HCT116 (cell line): ENCODE data around the gene DIP2A.

Experiments used
- CTCF ChIP-seq, 3 experiments: fragments of 200-600 bp in 1 of 3; sonication (generic) in 1 of 3; IDR thresholded peaks in 2 of 3; conservative IDR thresholded peaks in 1 of 3; 2 replicates each; pipeline ENCODE4 v1.5.1; 2012 to 2017; ENCODE audit warnings: low read depth in 2 of 3, low read length in 2 of 3, antibody characterized with exemption in 1 of 3, borderline replicate concordance in 1 of 3, control low read depth in 1 of 3, mild to moderate bottlenecking in 1 of 3, mixed read lengths in 1 of 3, mixed run types in 1 of 3, moderate library complexity in 1 of 3; ENCODE audit not compliant: insufficient read depth in 1 of 3
- POLR2A ChIP-seq: IDR thresholded peaks from 2 replicates; pipeline ENCODE4 v1.7.0; 2011; ENCODE audit warnings: borderline replicate concordance; ENCODE audit not compliant: insufficient read depth, insufficient read length; ENCODE audit errors: extremely low read depth
- POLR2AphosphoS5 ChIP-seq: IDR thresholded peaks from 2 replicates; pipeline ENCODE4 v1.6.1; 2011; ENCODE audit warnings: mild to moderate bottlenecking, low read depth, low read length, moderate library complexity
- REST ChIP-seq: IDR thresholded peaks from 2 replicates; pipeline ENCODE4 v1.6.1; 2012; ENCODE audit warnings: low read depth

- TF ChIP-seq POLR2AphosphoS5 (no peak), CTCF (IDR thresholded peaks at IDR 0.05 in 2 of 3, conservative IDR thresholded peaks at IDR 0.05 in 1 of 3; ENCODE audit: borderline replicate concordance in 1 of 3, insufficient read depth in 1 of 3, low read depth in 2 of 3, low read length in 2 of 3) (no peak), POLR2A (no peak), REST (no peak)
Observed at GRCh38 chr21:46570631-46571030, 111.9 kb downstream of the DIP2A start.
